AG09309 (cell line): ENCODE results near the gene AP2A2.

Experiments used
- DNase-seq: peaks from one replicate; pipeline ENCODE4 v3.0.0-alpha.2; 2010; ENCODE audit warnings: low read depth
- H3K4me3 ChIP-seq: 2 replicates; pipeline ENCODE4 v1.5.1; 2011; ENCODE audit warnings: mild to moderate bottlenecking, low read depth, low read length, moderate library complexity; ENCODE audit not compliant: control insufficient read depth
- TF ChIP-seq, protein P1 (sequence below): IDR thresholded peaks from 2 replicates; pipeline ENCODE4 v1.5.1; 2011; ENCODE audit warnings: mild to moderate bottlenecking, low read depth, low read length, inconsistent platforms; ENCODE audit not compliant: insufficient read depth, control insufficient read depth; ENCODE audit errors: missing control alignments

Gene AP2A2

DNA sequence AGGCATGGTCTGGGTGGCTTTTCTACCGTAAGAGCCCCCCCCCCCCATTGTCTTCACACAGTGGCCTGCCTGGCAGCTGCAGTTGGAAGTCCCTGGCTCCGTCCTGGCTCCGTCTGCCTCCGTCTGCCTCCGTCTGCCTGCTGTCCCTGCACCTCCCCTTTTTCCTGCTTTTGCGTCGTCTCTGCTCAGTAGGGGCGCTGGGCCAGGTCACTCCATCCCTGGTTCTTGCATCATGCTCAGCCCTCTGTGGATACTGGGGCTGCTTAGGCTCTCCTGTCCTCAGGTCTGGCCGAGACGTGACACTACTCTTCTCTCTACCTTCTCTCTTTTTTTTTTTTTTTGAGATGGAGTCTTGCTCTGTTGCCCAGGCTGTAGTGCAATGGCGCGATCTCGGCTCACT is 27.8 kb downstream of the AP2A2 start:
- no peak for DNase-seq
- no peak overlapping the region for H3K4me3 ChIP-seq
- TF ChIP-seq, protein P1, sequence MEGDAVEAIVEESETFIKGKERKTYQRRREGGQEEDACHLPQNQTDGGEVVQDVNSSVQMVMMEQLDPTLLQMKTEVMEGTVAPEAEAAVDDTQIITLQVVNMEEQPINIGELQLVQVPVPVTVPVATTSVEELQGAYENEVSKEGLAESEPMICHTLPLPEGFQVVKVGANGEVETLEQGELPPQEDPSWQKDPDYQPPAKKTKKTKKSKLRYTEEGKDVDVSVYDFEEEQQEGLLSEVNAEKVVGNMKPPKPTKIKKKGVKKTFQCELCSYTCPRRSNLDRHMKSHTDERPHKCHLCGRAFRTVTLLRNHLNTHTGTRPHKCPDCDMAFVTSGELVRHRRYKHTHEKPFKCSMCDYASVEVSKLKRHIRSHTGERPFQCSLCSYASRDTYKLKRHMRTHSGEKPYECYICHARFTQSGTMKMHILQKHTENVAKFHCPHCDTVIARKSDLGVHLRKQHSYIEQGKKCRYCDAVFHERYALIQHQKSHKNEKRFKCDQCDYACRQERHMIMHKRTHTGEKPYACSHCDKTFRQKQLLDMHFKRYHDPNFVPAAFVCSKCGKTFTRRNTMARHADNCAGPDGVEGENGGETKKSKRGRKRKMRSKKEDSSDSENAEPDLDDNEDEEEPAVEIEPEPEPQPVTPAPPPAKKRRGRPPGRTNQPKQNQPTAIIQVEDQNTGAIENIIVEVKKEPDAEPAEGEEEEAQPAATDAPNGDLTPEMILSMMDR: no peak

DNA sequence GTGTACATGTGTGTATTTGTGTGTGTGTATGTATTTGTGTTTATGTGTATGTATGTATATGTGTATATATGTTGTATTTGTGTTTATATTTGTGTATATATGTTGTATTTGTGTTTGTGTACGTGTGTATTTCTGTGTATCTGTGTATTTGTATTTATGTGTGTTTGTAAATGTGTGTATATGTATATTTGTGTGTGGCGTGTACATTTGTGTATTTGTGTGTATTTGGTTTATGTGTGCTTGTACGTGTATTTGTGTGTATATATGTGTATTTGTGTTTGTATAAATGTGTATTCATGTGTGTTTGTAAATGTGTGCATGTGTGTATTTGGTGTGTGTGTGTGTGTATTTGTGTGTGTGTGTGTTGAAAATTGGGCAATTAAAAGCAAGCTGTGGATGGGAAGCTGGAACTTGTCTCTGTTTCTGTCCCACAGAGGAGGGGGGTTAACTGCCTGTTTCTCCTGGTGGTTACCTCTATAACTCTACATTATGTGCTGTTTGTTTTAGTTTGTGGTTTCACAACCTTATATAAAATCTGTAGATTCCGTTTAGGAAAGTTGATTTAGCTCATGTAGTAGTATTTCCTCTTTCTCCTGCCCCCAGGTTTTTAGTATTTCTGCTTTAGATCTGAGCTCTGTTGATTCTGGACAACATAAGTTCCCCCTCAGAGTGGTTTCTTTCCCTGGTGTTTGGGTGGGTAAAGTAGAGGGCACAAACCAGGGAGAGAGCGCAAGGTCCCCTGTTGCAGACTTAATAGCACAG is 28.9 kb downstream of the AP2A2 start:
- no peak overlapping the region for H3K4me3 ChIP-seq
- TF ChIP-seq, protein P1: no peak
- DNase-seq: no peak

DNA sequence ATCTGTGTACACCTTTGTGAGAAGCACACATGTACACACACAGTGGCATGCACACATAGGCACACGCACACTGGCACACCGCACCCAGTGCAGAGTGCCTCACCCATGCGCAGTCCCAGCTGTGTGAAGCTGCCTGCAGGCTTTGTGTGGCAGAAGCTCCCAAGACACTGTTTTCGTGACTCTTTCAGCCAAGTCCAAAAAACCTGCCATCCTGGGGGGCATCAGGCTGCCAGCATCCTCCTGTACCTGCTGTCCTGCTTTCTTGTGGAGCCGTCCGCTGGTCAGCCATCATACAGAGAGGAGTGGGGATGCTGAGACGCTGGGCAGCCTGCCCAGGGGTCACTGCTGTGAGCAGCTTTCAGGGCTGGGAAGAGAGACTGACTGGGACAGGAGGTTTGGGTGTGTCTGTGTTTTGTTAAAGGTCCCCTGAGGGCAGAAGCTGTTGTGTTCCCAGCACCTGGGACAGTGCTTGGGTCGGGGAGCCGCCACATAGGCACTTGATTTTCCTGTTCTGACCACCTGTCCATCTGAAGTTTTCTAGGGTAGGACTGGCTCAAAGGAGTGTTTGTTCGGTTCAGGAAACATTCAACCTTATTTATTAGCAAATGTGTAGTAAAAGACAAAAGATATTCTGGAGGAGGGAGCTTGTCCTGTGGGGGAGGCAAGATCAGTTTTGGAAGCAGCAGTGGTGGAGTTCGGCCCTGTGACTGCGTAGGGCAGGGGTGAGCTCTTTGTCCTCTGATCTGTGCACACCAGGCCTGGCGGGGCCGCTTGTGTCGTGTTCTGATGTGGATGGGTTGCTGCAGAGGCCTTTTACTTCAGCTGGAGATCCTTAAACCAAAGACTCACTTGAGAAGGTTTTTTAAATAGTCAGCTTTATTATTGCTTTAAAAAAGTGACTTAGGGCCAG is 29.7 kb downstream of the AP2A2 start:
- H3K4me3 ChIP-seq: no peak overlapping the region
- DNase-seq: no peak
- TF ChIP-seq, protein P1: no peak

DNA sequence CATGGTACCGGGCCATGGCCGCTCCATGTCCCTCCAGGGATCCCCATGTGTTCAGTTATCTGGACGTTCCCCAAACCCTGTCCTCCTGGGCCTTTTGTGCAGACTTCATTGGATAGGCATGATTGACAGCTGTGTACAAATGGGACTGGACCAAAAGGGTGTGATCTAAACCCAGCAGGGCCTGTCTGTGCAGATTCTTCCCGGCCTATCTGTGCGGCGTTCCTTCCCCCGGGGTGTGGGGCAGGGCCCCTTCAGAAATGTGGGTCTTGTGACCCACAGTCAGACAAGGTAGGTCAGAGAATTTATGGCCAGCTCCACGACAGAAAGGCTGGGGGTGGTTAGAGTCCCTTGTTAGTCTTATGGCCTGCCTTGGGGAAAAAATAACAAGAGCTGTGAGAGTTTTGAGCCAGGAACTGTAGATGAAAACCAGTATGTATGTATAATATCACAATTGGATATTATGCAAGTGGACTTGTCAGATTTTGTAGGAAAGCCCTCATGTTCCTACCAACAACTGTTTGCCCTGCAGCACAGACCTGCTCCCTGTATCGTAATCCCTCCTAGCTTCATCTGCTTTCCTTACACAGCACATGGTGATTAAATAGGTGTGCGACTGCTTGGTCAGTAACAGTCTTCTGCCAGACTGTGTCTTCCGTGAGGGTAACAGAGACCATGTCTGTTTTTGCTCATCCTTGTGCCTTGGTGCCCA is 31.7 kb downstream of the AP2A2 start:
- DNase-seq: no peak
- TF ChIP-seq, protein P1: no peak
- no peak overlapping the region for H3K4me3 ChIP-seq

DNA sequence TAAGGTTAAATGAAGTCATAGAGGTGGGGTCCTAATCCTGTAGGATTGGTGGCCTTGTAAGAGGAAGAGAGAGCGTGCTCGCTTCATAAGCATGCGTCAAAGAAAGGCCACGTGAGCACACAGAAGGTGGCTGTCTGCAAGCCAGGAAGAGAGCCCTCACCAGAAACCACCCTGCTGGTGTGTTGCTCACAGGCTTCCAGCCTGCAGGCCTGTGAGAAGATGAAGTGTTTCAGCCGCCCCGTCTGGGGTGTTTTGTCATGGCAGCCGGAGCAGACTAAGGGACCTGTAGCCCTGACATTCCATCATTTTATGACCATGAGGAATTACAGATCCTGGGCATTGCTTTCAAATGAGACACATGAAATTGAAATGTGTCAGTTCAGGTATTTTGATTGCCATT is 32.4 kb downstream of the AP2A2 start:
- DNase-seq: no peak
- TF ChIP-seq, protein P1: no peak
- no peak overlapping the region for H3K4me3 ChIP-seq

DNA sequence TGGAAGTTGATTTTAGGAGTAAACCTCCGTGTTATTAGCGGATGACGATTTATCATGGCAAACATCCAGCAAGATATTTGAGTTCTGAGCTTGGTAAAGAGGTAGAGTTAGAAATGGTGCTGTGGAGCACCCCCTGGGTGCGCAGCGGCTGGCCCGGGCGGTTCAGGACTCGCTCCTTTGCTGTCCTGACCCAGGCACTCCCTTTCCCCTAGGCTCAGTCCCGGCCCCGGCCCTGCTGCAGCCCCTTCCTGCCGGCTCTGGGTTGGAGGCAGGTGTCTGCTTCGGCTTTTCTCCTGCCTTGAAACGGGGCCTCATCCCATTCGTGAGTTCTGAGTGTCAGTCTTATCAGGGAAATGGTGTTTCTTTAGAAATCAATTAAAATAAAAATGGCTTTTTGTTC is 33.4 kb downstream of the AP2A2 start:
- no peak overlapping the region for H3K4me3 ChIP-seq
- TF ChIP-seq, protein P1: no peak
- DNase-seq: no peak
